GM18519 (cell line): ENCODE measurements around the gene DCHS2.

Experiments
- ATAC-seq: cut with Tn5 transposase; IDR thresholded peaks from one replicate; pipeline ENCODE4 v1.9.1; 2021; ENCODE audit warnings: mild to moderate bottlenecking, moderate library complexity; ENCODE audit not compliant: unreplicated experiment, low FRiP score

DCHS2 gene

GRCh38 chr4:154399259-154399974 lies 92.2 kb downstream of the DCHS2 start:
- ATAC-seq, result no peak

GRCh38 chr4:154390324-154390723 lies 101.3 kb downstream of the DCHS2 start:
- ATAC-seq, result no peak

GRCh38 chr4:154389148-154389547 lies 102.5 kb downstream of the DCHS2 start:
- no peak for ATAC-seq

GRCh38 chr4:154384012-154384411 lies 107.6 kb downstream of the DCHS2 start:
- no peak for ATAC-seq

- ATAC-seq, result no peak
Measured at GRCh38 chr4:154376486-154376885, 115.1 kb downstream of the DCHS2 start.

GRCh38 chr4:154368060-154368459 lies 123.5 kb downstream of the DCHS2 start:
- peak; percentile 51 for ATAC-seq

- no peak for ATAC-seq
Measured at GRCh38 chr4:154367659-154368058, 123.9 kb downstream of the DCHS2 start.

GRCh38 chr4:154366956-154367355 lies 124.6 kb downstream of the DCHS2 start:
- no peak for ATAC-seq

- ATAC-seq, result no peak
Measured at GRCh38 chr4:154364066-154364845, 127.3 kb downstream of the DCHS2 start.

GRCh38 chr4:154361450-154361849 lies 130.1 kb downstream of the DCHS2 start:
- no peak for ATAC-seq

- ATAC-seq, result no peak
Measured at GRCh38 chr4:154360491-154360890, 131.1 kb downstream of the DCHS2 start.

GRCh38 chr4:154354883-154355282 lies 136.7 kb downstream of the DCHS2 start:
- no peak for ATAC-seq

GRCh38 chr4:154349829-154350228 lies 141.8 kb downstream of the DCHS2 start:
- no peak for ATAC-seq

- ATAC-seq, result no peak
Measured at GRCh38 chr4:154348657-154349056, 142.9 kb downstream of the DCHS2 start.

GRCh38 chr4:154345359-154345758 lies 146.2 kb downstream of the DCHS2 start:
- ATAC-seq, result no peak

- no peak for ATAC-seq
Measured at GRCh38 chr4:154344686-154345085, 146.9 kb downstream of the DCHS2 start.

- no peak for ATAC-seq
Measured at GRCh38 chr4:154343651-154344050, 147.9 kb downstream of the DCHS2 start.

GRCh38 chr4:154341448-154341847 lies 150.2 kb downstream of the DCHS2 start:
- ATAC-seq, result no peak

GRCh38 chr4:154335588-154335987 lies 156.0 kb downstream of the DCHS2 start:
- no peak for ATAC-seq

- peak; percentile 51 for ATAC-seq
Measured at GRCh38 chr4:154332681-154333421, 158.7 kb downstream of the DCHS2 start.

- no peak for ATAC-seq
Measured at GRCh38 chr4:154329939-154330338, 161.7 kb downstream of the DCHS2 start.
